ENCODE data around the gene ADD3.

ADD3 gene

GRCh38 chr10:110168601-110169481, 161.1 kb downstream of the ADD3 start:
- Histone ChIP-seq H3K27ac (ENCODE audit: low read depth, low read length) (no peak overlapping the region), H3K4me1 (ENCODE audit: control insufficient read depth, insufficient read depth, low read length, unreplicated experiment) (no peaks in the 10 kb centered on the region), H3K79me2 (ENCODE audit: control insufficient read depth, insufficient read depth, low read length, unreplicated experiment) (no peaks in the 10 kb centered on the region), H2AFZ (ENCODE audit: low read length, unreplicated experiment) (no peak overlapping the region), H3K27me3 (ENCODE audit: insufficient read depth, low read length) (peaks cover 36% of the 10 kb centered on the region), H3K36me3 (ENCODE audit: insufficient read depth, low read length) (no peaks in the 10 kb centered on the region), H3K4me3 (ENCODE audit: low read depth, low read length) (no peak overlapping the region)

DNA sequence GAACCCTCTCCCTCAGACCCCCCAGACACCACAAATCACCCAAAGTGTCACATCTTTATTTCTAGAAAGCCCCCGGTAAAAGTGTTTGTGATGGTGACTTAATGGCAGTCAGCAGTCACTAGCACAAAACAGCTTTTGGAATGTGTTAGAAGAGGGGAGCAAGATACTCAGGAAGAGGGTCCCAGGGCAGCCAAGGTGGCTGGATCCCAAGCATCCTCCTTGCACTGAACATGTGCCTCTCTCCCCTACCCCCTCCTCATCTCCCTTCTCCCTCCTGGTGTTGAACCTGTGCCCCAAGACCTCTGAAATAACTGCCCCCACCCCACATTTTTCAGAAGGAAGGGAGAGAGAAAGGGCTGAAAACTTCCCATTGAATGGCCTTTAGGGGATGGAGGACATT, 161.8 kb downstream of the ADD3 start:
- H2AFZ ChIP-seq (ENCODE audit: low read length, unreplicated experiment), result no peak overlapping the region
- H3K4me1 ChIP-seq (ENCODE audit: control insufficient read depth, insufficient read depth, low read length, unreplicated experiment), result no peaks in the 10 kb centered on the region
- no peak overlapping the region for H3K4me3 ChIP-seq (ENCODE audit: low read depth, low read length)
- H3K27ac ChIP-seq (ENCODE audit: low read depth, low read length), result no peak overlapping the region
- peaks cover 36% of the 10 kb centered on the region for H3K27me3 ChIP-seq (ENCODE audit: insufficient read depth, low read length)
- no peaks in the 10 kb centered on the region for H3K79me2 ChIP-seq (ENCODE audit: control insufficient read depth, insufficient read depth, low read length, unreplicated experiment)
- H3K36me3 ChIP-seq (ENCODE audit: insufficient read depth, low read length), result no peaks in the 10 kb centered on the region

- Histone ChIP-seq H3K27me3 (ENCODE audit: insufficient read depth, low read length) (peaks cover 36% of the 10 kb centered on the region), H3K79me2 (ENCODE audit: control insufficient read depth, insufficient read depth, low read length, unreplicated experiment) (no peaks in the 10 kb centered on the region), H3K4me3 (ENCODE audit: low read depth, low read length) (no peak overlapping the region), H3K4me1 (ENCODE audit: control insufficient read depth, insufficient read depth, low read length, unreplicated experiment) (no peaks in the 10 kb centered on the region), H2AFZ (ENCODE audit: low read length, unreplicated experiment) (no peak overlapping the region), H3K36me3 (ENCODE audit: insufficient read depth, low read length) (no peaks in the 10 kb centered on the region), H3K27ac (ENCODE audit: low read depth, low read length) (no peak overlapping the region)
Measured at GRCh38 chr10:110170142-110170971, 162.6 kb downstream of the ADD3 start.

DNA sequence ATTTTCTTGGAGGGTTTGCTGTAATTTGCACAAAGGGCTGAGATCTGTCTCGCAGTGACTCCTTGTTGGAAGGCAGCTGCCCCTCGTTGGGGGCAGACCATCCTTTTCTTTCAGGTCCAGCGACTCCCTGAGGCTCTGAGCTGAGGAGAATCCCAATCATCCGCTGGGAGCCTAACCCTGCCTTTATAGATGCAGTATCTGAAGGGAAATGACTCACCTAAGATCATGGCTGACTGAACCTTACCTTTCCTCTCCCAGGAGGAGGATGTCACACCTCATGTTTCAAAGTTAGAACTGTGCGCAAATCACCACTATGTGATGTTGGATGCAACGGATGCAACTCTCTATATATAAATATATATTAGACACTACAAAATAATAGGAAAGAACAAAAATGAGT, 163.2 kb downstream of the ADD3 start:
- Histone ChIP-seq H3K27me3 (ENCODE audit: insufficient read depth, low read length) (peaks cover 33% of the 10 kb centered on the region), H3K4me1 (ENCODE audit: control insufficient read depth, insufficient read depth, low read length, unreplicated experiment) (no peaks in the 10 kb centered on the region), H3K4me3 (ENCODE audit: low read depth, low read length) (no peak overlapping the region), H3K36me3 (ENCODE audit: insufficient read depth, low read length) (no peaks in the 10 kb centered on the region), H3K79me2 (ENCODE audit: control insufficient read depth, insufficient read depth, low read length, unreplicated experiment) (no peaks in the 10 kb centered on the region), H2AFZ (ENCODE audit: low read length, unreplicated experiment) (no peak overlapping the region), H3K27ac (ENCODE audit: low read depth, low read length) (no peak overlapping the region)

- Histone ChIP-seq H3K27me3 (ENCODE audit: insufficient read depth, low read length) (peaks cover 28% of the 10 kb centered on the region), H3K79me2 (ENCODE audit: control insufficient read depth, insufficient read depth, low read length, unreplicated experiment) (no peaks in the 10 kb centered on the region), H3K36me3 (ENCODE audit: insufficient read depth, low read length) (no peaks in the 10 kb centered on the region), H3K4me3 (ENCODE audit: low read depth, low read length) (no peak overlapping the region), H3K27ac (ENCODE audit: low read depth, low read length) (no peak overlapping the region), H2AFZ (ENCODE audit: low read length, unreplicated experiment) (no peak overlapping the region), H3K4me1 (ENCODE audit: control insufficient read depth, insufficient read depth, low read length, unreplicated experiment) (no peaks in the 10 kb centered on the region)
Measured at GRCh38 chr10:110172155-110172554, 164.4 kb downstream of the ADD3 start.

GRCh38 chr10:110174201-110174600, 166.4 kb downstream of the ADD3 start:
- H2AFZ ChIP-seq (ENCODE audit: low read length, unreplicated experiment), result no peak overlapping the region
- no peak overlapping the region for H3K4me3 ChIP-seq (ENCODE audit: low read depth, low read length)
- peaks cover 9% of the 10 kb centered on the region for H3K27me3 ChIP-seq (ENCODE audit: insufficient read depth, low read length)
- H3K4me1 ChIP-seq (ENCODE audit: control insufficient read depth, insufficient read depth, low read length, unreplicated experiment), result no peaks in the 10 kb centered on the region
- H3K36me3 ChIP-seq (ENCODE audit: insufficient read depth, low read length), result no peaks in the 10 kb centered on the region
- no peak overlapping the region for H3K27ac ChIP-seq (ENCODE audit: low read depth, low read length)
- H3K79me2 ChIP-seq (ENCODE audit: control insufficient read depth, insufficient read depth, low read length, unreplicated experiment), result no peaks in the 10 kb centered on the region

DNA sequence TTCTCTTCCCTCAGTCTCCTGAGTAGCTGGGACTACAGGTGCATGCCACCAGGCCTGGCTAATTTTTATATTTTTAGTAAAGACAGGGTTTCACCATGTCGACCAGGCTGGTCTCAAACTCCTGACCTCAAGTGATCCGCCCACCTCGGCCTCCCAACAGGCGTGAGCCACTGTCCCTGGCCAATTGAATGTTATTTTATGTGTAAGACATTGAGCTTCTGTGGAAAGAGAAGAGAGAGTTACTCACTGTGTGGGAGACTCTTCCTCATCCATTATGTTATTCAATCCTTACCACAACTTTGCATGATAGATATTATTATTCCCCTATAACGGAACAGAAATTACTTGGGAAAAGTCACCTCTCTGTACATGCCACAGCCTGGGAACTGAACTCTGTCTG, 167.0 kb downstream of the ADD3 start:
- no peak overlapping the region for H2AFZ ChIP-seq (ENCODE audit: low read length, unreplicated experiment)
- no peaks in the 10 kb centered on the region for H3K79me2 ChIP-seq (ENCODE audit: control insufficient read depth, insufficient read depth, low read length, unreplicated experiment)
- peaks cover 4% of the 10 kb centered on the region; the same call in 1 of the 2 replicates for H3K27me3 ChIP-seq (ENCODE audit: insufficient read depth, low read length)
- no peak overlapping the region for H3K4me3 ChIP-seq (ENCODE audit: low read depth, low read length)
- H3K4me1 ChIP-seq (ENCODE audit: control insufficient read depth, insufficient read depth, low read length, unreplicated experiment), result no peaks in the 10 kb centered on the region
- H3K27ac ChIP-seq (ENCODE audit: low read depth, low read length), result no peak overlapping the region
- no peaks in the 10 kb centered on the region for H3K36me3 ChIP-seq (ENCODE audit: insufficient read depth, low read length)

GRCh38 chr10:110175406-110175805, 167.6 kb downstream of the ADD3 start:
- Histone ChIP-seq H3K27me3 (ENCODE audit: insufficient read depth, low read length) (no peaks in the 10 kb centered on the region), H3K79me2 (ENCODE audit: control insufficient read depth, insufficient read depth, low read length, unreplicated experiment) (no peaks in the 10 kb centered on the region), H2AFZ (ENCODE audit: low read length, unreplicated experiment) (no peak overlapping the region), H3K4me1 (ENCODE audit: control insufficient read depth, insufficient read depth, low read length, unreplicated experiment) (no peaks in the 10 kb centered on the region), H3K27ac (ENCODE audit: low read depth, low read length) (no peak overlapping the region), H3K4me3 (ENCODE audit: low read depth, low read length) (no peak overlapping the region), H3K36me3 (ENCODE audit: insufficient read depth, low read length) (no peaks in the 10 kb centered on the region)

DNA sequence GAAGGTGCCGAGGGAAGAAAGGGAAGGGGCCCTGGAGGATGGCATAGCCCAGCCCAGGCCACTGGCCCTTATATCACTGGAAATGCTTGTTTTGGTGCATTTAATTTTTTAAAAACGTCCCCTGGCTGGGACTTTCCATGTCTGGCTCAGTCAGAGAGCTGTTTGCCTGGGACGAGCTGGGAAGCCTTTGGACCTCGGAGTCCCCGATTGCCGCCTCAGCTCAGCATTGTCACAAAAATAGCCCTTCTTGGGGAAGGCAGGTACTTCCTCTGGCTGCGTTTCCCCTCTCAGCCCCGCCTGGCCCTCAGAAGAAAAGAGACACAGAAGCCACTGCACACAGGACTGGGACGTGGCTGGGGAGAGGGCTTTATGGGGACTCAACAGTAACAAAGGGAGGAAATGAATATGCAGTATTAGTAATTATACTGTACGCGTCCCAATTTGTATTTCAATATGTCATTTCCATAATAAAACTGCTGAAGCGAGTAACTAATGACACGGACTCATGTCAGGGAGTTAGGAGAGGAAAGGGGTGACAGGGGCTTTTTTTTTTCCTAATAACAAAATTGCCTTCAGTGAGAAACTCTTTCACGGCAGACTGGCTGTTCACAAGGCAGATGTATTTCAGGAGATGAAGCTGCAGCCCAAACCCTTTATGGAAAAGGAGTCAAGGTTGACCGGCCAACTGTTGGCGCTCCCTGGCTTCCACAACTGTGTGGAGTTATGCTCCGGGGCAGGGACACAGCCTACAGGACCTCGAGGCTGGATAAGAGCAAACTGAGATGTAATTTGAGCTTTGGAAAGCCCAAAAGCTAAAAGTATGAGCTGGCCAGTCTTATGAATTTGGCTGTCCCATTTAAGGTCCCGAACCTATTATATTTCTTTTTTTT, 168.6 kb downstream of the ADD3 start:
- Histone ChIP-seq H3K79me2 (ENCODE audit: control insufficient read depth, insufficient read depth, low read length, unreplicated experiment) (no peaks in the 10 kb centered on the region), H3K4me1 (ENCODE audit: control insufficient read depth, insufficient read depth, low read length, unreplicated experiment) (no peaks in the 10 kb centered on the region), H3K4me3 (ENCODE audit: low read depth, low read length) (no peak overlapping the region), H2AFZ (ENCODE audit: low read length, unreplicated experiment) (no peak overlapping the region), H3K27ac (ENCODE audit: low read depth, low read length) (no peak overlapping the region), H3K27me3 (ENCODE audit: insufficient read depth, low read length) (no peaks in the 10 kb centered on the region), H3K36me3 (ENCODE audit: insufficient read depth, low read length) (no peaks in the 10 kb centered on the region)

- Histone ChIP-seq H3K79me2 (ENCODE audit: control insufficient read depth, insufficient read depth, low read length, unreplicated experiment) (no peaks in the 10 kb centered on the region), H3K36me3 (ENCODE audit: insufficient read depth, low read length) (no peaks in the 10 kb centered on the region), H2AFZ (ENCODE audit: low read length, unreplicated experiment) (no peak overlapping the region), H3K4me1 (ENCODE audit: control insufficient read depth, insufficient read depth, low read length, unreplicated experiment) (no peaks in the 10 kb centered on the region), H3K27ac (ENCODE audit: low read depth, low read length) (no peak overlapping the region), H3K27me3 (ENCODE audit: insufficient read depth, low read length) (no peaks in the 10 kb centered on the region), H3K4me3 (ENCODE audit: low read depth, low read length) (no peak overlapping the region)
Measured at GRCh38 chr10:110179220-110179619, 171.4 kb downstream of the ADD3 start.
